GM19240 (cell line): ENCODE measurements around the gene RC3H2.
"Not testable (repeated sequence)": the region's sequence is repeated elsewhere in the genome, so short reads cannot be mapped to it uniquely, and the experiment has no call there.

Source experiments
- DNase-seq: peaks from one replicate; pipeline ENCODE4 v3.0.0; 2011; ENCODE audit warnings: low spot score; ENCODE audit not compliant: insufficient read length

Gene RC3H2

GRCh38 chr9:122922713-122923112 lies 17.6 kb upstream of the RC3H2 start:
- no peak for DNase-seq

DNA sequence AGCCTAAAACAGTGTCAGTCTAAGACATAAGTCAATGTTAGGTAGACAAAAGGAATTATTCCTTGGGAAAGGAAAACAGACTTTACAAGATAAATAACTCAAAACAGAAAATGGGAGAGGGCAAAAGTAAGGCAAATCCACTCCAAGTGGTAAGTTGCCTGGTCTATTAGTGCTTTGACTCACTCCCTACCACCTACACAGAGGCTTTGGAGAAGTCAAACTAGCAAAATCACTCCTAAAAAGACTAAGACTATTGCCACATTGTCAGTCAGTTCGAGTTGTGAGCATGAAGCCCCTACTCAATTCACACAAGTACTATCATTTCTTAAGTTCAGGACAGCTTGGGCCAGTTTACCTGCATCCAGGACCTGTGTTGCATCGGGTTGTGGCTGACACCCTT lies 13.2 kb upstream of the RC3H2 start:
- DNase-seq: no peak

DNA sequence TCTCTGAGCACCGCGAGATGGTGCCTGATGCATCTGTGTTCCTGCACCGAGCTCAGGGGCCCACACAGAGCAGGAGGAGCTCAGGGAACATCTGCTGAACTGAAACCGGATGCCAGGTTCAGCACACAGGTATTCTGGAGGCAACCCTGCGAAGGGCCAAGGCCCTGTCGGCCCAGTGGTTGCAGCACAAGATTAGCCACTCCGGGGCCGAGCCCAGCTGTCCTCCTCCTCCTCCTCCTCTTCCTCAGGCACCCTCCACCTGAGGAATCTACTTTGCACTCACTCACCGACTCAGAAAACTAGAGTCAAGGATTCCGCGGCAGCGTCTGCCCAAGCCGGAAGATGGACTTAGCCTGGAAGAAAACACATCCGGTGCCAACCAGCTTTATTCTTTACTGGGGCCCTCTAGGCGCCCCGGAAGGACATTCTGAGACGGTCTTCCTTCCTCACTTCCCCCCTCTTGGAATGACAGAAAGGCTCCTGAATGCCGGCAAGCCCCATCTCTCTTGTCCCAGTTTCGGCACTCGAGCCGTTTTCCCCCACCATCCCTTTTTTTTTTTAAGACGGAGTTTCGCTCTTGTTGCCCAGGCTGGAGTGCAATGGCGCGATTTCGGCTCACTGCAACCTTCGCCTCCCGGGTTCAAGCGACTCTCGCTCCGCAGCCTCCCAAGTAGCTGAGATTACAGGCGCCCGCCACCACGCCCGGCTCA lies 8.0 kb upstream of the RC3H2 start, which contains the start of gene ZBTB6:
TSS of gene ZBTB6 (minus strand) at position 360 of the 710 bp plus-strand sequence. CDS start 1,251 bp downstream, outside the sequence.
- peak; percentile 47 for DNase-seq

GRCh38 chr9:122912671-122912963 lies 7.5 kb upstream of the RC3H2 start:
- DNase-seq: no peak

GRCh38 chr9:122906122-122906521 lies 963 bp upstream of the RC3H2 start:
- DNase-seq: not testable (repeated sequence)

DNA sequence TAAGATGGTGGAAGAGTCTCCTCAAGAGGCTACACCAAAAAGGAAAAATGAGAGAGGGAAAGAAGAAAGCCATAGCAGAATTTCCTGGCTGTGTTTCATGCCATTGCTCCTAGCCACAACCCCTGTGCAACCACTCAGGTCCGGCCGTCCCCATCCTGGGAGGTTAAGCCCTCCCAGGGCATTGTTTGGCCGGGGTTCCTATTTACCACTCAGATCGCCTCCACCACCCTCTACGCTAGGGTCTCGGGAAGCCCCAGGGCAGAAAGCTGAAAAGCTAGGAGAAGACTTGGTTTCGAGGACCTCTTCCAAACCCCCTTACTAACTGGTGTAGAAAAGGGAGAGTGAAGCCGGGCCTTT lies 715 bp downstream of the RC3H2 start:
- DNase-seq: no peak

DNA sequence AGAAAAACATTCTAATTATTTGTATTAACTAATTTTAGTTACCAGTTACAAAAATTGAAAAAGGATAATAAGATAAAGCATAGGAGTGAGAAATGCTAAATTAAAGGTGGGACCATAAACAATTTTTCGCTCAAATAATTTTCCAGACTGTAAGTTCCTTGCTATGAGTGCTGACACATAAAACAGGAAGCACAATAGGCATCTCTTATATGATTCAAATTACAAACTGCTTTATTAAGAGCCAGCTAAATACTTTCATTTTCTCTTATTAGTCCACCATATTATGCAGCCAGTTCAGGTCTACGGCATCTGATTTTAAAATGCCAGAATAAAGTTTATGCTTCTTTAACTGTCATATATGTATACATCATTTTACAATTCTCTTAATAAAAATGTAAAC lies 4.4 kb downstream of the RC3H2 start:
- no peak for DNase-seq

DNA sequence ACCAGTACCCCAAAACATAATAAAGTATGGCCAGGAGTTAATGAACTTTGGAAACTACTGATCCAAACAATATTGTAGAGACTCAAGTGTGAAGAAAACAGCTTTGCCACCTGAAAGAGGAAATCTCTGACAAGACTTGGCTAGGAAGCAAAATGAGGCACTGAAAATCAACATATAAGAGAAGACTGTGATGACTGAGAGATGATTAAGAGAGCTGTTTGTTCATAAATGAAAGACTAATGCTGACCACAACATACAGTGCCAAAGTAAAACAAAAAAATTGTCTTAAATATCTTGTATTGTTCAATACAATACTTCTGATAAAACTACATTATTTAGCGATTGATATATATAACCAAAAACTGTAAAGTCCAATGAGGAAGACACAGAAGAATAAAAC lies 7.2 kb downstream of the RC3H2 start:
- DNase-seq: no peak

GRCh38 chr9:122888480-122888879 lies 16.7 kb downstream of the RC3H2 start:
- no peak for DNase-seq

DNA sequence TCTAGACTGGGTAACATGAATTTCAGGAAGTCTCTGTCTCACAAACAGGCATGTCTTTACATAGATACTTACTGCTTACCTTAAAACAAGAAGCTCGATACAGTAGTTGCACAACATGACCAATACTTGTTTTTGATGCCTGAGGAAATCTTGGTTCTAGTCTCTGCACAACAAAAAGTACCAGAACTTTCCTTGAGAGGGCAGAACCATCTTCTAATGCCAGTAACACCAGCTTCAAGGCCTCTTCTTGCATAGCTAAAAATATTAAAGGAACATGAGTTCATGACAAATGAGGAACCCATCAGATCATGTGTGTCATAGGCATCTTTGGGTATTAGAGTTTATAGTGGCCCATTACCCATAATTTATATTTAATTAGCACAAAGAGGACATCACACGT lies 22.0 kb downstream of the RC3H2 start:
- DNase-seq: no peak

- DNase-seq: no peak
Observed at GRCh38 chr9:122879443-122879842, 25.7 kb downstream of the RC3H2 start.

DNA sequence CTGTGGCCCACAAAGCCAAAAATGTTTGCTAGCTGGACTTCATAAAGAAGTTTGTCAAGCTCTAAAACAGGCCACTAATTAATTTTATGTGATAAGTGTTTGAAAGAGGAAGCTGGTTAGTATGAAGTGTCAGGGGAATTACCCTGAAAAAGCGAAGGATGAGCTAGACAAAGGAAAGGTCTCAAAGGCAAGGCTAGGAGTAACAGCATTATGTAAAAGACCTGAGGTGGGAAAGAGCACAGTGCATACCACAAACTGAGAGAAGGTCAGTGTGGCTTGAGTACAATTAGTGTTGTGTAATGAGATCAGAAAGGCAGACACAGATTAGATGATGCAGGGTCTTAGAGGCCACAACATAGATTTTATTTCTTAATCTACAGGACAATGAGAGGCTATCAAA lies 29.6 kb downstream of the RC3H2 start:
- no peak for DNase-seq

DNA sequence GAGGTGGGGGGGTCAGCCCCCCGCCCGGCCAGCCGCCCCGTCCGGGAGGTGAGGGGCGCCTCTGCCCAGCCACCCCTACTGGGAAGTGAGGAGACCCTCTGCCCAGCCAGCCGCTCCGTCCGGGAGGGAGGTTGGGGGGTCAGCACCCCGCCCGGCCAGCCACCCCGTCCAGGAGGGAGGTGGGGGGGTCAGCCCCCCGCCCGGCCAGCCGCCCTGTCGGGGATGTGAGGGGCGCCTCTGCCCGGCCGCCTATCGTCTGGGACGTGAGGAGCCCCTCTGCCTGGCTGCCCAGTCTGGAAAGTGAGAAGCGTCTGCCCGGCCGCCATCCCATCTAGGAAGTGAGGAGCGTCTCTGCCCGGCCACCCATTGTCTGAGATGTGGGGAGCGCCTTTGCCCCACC lies 37.9 kb downstream of the RC3H2 start:
- DNase-seq: not testable (repeated sequence)

DNA sequence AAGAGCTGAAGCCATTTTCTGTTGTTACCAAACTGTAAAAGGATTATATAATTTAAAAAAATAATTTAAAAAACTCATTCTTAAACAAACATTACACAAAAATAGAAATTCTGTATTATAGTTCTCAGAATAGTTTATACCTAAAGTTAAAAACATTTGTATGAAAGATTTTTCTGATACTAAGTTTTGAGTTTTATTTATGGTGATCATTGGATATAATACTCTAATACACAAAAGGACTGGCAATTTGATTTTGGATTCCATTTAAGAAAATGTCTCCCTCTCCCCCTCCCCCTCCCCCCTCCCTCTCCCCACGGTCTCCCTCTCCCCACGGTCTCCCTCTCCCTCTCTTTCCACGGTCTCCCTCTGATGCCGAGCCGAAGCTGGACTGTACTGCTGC lies 39.1 kb downstream of the RC3H2 start:
- no peak for DNase-seq

GRCh38 chr9:122865300-122865699 lies 39.9 kb downstream of the RC3H2 start:
- DNase-seq: no peak

DNA sequence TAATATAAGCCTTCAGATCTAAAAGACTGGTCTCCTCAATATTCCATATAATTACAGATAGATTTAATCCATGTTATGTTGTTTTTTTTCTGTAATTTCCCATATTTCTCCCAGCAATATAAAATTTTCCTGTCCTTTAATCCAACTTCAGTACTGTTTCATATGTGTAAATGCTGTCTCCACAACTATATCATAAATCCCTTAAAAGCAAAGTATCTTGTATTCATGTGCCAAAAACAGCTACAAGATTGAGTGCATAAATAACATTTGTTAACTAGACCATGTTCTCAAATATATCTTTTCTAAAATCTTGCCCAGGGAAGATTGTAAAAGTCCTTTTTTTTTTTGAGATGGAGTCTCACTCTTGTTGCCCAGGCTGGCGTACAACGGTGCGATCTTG lies 41.8 kb downstream of the RC3H2 start:
- no peak for DNase-seq

DNA sequence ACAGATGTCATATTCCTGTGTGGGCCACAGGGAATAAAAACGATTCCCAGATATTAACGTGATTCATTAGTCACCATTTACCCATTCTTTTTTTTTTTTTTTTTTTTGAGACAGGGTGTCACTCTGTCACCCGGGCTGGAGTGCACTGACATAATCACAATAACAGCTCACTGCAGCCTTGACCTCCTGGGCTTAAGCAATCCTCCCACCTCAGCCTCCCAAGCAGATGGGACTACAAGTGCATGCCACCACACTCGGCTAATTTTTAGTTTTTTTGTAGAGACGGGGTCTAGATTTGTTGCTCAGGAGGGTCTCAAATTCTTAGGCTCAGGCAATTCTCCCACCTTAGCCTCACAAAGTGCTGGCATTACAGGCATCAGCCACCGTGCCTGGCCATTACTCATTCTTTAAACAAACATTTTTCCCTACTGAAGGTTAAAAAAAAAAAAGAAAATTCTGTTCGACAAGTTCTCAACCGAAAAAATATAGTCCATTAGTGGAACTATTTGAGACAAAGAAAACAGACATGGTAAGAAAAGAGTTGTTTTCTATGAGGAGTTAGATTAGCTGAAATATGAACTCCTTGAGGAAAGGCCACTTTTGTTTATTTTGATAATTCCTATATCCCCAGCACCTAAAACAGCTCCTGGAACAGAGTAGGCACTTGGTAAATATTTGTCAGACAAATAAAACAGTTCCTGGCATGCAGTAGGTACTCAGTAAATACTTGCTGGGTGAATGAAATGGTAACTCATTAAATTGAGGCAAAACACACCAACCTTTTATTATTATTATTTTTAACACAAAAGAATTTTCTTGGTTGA lies 44.6 kb downstream of the RC3H2 start:
- no peak for DNase-seq

DNA sequence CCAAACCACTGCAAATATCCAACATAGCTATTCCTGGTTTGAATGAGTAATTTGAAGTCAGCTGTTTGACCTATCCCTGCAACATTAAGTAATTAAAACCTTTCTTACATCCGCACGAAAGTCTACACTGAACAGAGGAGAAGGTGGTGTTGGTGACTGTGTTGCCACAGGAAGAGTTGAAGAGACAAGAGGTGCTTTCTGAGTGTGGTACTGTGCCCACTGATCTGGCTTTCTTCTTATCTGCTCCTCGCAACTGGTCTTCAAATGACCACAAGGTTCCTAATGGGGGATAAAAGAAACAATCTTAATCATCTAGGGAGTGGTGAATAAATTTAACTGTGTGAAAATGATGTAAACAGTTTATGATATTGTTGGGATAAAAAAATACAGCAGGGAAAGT lies 47.3 kb downstream of the RC3H2 start:
- no peak for DNase-seq

GRCh38 chr9:122852085-122852786 lies 52.9 kb downstream of the RC3H2 start:
- not testable (repeated sequence) for DNase-seq

GRCh38 chr9:122848256-122848943 lies 56.8 kb downstream of the RC3H2 start:
- no peak for DNase-seq

- no peak for DNase-seq
Observed at GRCh38 chr9:122846371-122846940, 58.7 kb downstream of the RC3H2 start.
